GM04503 (cell line): ENCODE data around the gene ATE1.
"Not testable (repeated sequence)": the region's sequence is repeated elsewhere in the genome, so short reads cannot be mapped to it uniquely, and the experiment has no call there.

ENCODE experiments used
- DNase-seq: peaks from one replicate; pipeline ENCODE4 v3.0.0-alpha.2; 2012; ENCODE audit warnings: low read depth

Gene ATE1

DNA sequence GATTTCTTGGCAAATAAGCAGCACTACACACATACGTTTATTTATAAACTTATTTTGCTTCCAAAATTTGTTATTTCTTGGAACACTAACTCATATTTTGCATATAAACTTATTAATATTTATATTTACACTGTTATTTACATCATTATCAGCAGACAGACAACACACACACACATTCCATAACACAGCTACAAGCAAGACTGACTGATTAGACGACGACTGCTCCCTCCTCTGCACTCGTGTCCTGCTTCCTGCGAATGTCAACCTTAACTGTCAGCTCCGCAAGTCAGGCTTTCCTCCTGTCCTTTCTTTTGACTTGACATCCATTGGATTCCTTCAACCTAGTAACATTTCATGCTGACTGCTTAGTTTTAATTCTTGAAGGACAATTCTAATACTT is 96.6 kb downstream of the ATE1 start:
- no peak for DNase-seq

DNA sequence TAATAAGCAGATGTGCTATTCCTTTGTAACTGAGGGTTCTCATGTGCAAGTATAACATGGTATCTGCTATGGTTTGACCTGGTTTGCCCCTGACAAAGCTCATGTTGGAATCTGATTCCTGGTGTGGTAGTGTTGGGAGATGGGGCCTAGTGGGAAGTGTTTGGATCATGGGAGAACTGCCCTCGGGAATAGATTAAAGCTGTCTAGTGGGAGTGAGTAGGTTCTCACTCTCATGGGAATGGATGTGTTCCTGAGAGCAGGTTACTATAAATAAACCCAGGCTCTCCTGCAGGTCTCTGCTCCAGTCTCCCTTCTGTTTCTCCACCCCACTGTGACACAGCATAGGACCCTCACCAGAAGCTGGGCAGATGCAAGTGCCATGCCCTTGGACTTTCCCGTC is 97.7 kb downstream of the ATE1 start:
- DNase-seq, result no peak

DNA sequence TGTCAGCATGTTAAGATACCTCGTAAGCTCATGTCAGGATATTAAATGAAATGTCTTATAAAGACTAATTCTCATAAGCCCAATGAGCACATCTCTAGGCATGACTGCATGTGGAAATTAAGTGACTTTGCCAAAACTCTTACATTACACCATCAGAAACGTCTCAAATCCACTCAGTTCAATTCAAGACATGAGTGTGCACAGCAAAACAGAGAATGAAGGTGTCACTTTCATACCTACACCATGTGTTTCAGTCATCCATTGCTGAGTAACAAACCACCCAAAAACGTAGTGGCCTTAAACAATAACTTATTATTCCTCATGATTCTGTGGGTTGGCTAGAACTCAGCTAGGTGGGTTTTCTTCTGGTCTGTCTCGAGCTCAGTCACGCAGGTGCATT is 99.8 kb downstream of the ATE1 start:
- no peak for DNase-seq

DNA sequence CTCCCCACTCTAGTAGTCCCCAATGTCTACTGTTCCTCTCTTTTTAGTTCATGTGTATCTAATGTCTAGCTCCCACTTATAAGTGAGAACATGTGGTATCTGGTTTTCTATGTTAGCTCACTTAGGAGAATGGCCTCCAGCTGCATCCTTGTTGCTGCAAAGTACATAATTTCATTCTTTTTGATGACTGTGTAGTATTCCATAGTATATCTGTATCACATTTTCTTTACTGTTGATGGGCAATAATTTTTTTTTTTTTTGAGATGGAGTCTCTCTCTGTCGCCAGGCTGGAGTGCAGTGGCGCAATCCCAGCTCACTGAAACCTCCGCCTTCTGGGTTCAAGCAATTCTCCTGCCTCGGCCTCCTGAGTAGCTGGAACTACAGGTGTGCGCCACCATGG is 101.1 kb downstream of the ATE1 start:
- not testable (repeated sequence) for DNase-seq

DNA sequence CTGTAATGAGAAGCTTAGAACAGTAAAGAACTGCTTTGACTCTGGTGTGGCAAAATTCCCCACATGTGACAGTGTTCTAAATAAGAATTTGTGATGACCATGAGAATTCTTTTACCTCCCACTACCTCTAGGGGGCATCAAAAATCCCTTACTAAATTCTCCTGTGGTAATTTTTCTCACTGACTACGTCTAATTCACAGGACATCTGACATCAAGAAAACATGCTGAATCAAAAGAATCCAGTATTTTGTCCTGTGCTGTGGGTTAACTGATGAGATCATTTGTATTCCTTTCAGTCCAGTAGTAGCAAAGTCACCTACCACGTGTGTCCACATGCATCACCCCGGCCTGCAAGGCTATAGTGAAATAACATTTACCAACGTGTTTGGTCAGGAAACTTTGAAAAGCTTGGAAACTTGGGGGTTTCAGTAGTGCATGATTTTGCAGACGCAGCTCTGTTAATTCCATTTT is 103.8 kb downstream of the ATE1 start:
- no peak for DNase-seq

DNA sequence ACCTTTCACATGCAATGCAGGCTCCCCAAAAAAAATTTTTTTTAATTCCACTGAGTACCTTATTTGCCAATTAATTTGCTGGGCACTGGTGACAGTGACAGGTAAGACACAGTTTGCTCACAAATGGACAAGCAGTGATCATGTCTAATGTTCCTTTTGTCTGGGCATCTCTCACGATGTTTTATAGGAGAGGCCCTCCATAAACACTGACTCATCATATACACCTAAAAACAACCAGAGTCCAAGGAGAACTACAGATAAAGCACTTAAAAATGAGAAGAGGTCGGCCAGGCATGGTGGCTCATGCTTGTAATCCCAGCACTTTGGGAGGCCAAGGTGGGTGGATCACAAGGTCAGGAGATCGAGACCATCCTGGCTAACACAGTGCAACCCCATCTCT is 105.1 kb downstream of the ATE1 start:
- DNase-seq, result no peak

DNA sequence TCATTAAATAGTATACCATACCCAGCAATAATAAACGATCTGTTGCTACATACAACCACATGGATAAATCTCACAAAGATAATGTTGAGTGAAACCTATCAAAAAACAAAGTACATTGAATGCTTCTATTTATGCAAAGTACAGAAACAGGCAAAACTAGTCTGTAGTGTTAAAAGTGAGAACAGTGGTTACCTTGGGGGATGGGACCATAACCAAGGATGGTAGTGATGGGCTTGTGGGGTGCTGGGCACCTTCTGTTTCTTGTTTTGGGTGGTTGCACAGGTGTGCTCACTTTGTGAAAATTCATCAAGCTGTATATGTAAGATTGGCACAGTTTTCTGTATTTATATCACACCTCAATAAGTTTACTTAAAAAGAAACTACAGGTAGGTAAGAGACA is 105.7 kb downstream of the ATE1 start:
- DNase-seq, result no peak

DNA sequence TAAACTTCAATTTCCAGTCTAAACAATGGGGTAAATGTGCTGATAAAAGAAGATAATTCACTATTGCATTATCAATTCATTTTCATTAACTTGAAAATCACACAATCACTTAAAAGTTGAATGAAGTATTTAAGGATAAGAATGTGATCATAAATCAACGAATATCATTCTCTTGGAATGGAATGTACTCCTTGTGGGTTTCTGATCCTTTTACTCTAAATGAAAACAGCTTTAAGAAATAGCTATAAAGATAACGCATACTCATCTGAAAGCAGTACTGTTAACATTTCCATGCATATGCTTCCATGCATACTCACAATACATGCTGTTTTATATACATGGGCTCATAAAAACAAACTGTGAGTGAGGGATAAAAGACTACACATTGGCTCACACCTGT is 108.8 kb downstream of the ATE1 start:
- DNase-seq, result no peak

DNA sequence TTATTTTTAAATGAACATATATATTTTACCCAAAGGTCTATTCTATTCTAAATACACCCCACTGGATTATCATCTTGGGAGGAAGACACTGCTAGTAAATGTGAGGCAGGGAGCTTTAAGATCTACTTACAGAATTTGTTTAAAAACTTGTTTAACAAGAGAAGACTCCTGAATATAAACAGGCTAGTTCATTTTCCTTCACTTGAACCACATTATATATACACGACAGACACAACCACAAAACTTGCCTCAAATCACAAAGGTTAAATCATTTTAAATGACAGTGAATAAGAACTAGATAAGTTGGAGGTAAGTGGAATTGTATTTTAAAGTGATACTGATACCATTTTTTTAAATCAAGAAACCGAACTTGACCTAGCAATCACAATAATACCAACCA is 109.2 kb downstream of the ATE1 start:
- no peak for DNase-seq

DNA sequence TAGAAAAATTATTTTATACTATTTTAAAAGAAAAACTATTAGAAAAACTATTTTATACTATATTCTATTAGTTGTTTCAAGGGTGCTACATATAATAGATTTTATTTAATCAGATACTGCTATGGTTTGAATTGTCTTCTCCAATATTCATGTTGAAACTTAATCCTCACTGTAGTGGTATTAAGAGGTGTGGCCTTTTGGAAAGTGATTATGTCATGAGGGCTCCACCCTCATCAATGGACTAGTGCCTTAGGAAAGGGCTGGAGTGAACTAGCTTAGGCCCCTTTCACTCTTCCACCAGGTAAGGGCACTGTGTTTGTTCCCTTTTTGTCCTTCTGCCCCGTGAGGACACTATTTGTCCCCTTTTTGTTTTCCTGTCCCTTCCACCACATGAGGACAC is 111.6 kb downstream of the ATE1 start:
- no peak for DNase-seq

DNA sequence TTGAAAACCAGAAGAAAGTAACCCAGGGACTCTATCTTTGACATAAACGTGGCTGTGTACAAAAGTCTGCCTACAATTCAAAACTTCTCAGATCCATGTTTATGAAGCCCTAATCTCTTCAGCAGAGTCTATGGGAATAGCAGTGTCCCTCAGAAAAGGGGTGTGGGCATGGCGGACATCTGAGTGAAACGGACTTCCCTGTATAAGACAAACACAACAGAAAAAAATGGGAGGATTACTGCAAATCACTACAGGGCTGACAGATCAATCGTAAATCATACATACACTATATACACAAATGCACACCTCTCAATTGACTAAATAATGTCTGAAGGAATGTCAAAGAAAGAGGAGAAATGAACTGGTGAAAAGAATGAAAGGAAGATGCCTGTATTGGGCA is 114.0 kb downstream of the ATE1 start:
- DNase-seq, result no peak

DNA sequence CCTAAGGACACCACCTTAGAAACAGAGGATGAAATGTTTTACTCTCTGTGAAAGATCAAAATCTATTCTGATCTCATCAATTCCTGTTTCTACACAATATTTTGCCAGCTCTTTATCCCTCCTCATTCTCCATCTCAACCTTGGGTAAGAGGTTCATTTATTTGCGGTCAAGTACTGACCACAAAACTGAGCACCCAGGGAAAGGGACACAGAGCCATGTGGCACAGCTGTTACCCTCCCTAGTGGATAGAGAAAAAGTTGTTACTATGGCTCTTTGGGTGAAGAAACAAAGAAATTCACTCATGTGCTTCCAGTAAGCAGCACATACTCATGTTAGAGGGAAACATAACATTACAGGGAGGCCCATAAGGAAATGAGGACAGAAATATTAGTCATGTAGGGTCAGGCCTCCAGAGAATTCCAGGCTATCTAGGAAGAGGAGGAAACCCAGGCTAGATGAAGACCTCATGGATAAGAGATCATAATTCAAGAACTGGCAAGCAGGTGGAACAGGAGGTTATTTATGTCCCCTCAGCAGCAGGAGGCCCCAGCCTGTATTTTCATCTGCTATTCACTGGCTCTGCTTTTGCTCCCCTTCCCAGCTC is 114.5 kb downstream of the ATE1 start:
- no peak for DNase-seq

DNA sequence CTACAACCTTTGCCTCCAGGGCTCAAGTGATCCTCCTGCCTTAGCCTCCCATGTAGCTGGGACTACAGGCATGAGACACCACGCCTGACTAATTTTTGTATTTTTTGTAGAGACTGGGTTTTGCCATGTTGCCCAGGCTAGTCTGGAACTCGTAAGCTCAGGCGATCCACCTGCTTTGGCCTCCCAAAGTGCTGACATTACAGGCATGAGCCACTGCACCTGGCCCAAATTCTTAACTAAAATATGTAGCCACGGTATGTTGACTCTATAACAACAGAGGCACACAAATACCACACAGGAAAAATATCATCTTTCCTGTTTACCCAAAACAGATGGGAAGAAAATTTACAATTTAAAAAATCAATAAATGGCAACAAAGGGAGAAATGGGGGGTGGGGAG is 115.8 kb downstream of the ATE1 start:
- DNase-seq, result no peak

DNA sequence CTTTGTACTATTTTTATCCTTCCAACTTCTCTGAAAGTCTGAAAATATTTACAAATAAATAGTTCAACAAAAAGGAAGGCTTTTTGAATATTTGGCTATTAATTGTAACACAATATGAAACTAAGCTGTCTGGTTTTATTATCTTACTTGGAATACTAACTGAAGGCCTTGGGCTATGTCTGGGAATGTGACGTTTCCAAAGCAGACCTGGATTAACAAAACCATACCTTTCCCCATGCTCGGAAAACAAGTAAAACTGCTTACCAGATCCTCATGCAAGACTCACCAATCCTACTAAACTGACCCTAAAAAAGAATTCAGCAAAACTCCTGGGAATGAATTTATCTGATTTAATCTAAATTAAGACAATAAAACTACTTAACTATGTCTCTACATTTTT is 116.4 kb downstream of the ATE1 start:
- DNase-seq, result no peak

DNA sequence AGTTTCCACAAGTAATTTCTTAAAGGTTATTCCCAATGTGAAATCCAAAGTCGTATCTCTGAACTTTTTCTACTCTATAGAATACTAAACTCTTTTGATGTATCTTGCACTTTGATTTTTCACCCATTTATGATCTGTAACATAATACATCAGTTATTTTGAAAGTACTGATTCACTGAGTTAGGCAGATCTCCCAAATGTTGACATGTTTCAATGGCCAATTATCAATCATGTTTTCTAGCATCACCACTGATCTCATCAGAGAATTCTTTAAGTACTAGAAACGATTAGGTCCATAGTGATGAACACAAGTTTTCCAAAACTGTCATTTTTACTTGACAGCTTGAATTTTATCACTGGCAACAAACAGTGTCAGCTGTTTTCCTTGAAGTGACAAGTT is 119.0 kb downstream of the ATE1 start:
- no peak for DNase-seq

DNA sequence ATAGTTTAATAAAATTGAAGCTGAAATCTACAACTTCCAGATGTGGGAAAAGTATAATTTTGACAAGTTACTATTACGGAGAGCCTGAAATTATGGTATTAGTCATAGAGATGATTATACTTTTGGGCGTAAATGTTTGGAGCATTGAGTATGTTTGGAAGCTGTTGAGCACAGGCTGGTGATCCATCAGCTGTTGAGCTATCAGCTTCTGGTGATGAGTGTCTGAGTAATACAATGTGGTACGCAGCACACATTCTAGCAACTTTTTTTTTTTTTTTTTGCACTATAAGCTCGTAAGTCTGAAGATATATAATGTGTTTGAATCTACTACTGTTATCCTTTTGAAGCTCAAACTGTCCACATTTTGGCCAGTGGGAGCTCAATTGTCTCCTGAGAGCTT is 123.4 kb downstream of the ATE1 start:
- DNase-seq, result peak; percentile 83

DNA sequence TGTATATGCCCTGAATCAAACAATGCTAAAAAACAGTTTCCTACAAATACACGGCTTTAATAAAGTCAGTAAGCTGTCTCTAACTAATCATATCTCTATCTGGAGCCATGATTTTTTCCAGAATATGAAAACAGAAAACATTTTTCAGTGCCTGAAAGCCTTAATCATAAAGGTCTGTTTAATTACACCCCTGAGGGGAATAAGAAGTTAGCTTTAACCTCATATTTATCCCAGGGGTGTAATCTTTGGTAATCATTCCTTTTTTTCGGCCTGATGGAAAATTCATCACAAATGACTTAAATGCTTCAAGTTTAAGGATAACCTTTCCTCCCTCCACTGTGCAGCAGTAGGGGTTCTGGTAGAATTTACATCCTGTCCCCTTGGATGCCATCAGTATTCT is 124.2 kb downstream of the ATE1 start:
- DNase-seq, result no peak

DNA sequence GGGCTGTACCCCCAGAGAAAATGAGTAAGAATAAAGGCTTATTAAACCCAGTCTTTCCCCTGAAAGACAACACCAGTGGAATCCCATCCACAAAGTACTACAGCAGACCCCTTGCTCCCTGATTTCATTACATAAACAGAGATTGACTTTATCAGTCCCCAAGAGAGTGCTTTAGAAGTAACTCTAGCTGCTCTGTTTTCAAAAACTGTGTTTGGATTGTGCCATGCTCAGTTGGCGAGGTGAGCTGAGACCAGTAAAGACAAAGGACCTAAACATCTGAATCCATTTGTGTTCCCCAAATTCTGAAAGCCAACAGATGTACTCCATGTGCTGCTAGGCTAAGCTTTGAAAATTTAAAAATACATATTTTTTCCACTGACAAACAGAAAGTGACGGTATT is 127.0 kb downstream of the ATE1 start:
- DNase-seq, result no peak

DNA sequence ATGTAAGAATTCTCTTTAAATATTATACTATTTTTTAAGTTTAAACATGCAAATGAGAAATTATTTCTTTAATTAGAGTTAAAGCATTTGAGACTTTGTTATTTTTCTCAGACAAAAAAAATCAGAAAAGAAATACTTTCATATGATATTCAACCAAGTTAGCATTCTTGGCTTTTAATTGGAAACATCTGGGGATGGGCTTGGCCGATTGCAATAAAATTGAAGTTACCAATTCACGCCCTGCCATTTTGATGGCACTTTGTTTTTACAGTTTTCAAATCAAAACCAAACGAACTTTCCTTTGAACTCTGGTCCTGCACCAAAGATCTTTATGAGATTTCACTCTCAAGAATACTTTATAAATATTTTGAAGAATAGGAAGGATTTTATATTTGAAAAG is 127.7 kb downstream of the ATE1 start:
- DNase-seq, result no peak

DNA sequence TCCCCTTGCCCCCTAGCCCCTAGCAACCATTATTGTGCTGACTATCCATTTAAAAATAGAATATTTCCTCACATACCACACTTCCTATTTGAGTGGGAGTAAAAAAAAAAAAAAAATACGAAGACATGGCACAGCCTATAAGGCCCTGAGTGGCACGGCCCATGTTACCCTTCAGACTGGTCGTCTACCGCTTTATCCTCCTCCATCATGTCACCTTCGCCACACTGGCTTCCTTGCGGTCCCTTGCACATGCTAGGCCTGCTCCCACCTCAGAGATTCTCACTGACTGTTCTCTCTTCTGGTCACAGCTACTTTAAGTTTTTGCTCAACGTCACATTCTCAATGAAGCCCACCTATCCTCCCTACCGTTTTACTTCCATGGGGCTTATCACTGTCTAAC is 130.3 kb downstream of the ATE1 start:
- DNase-seq, result no peak

DNA sequence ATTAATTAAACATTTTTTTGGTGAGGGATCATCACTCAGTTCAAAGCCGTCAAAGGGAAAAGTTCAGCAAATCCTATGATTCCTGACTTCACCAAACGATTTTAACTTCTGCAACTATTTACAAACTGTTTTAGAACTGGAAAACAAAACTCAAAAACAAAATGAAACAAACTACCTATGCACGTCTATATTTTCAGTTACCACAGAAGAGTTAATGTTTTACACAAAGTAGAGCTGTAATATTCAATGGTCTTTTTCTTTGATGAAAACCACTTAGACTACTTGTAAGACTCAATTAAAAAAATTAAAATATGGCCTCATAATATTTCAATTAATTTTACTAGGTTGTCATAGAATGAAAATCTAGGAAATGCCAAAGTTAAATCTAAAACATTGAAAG is 131.5 kb downstream of the ATE1 start:
- no peak for DNase-seq

DNA sequence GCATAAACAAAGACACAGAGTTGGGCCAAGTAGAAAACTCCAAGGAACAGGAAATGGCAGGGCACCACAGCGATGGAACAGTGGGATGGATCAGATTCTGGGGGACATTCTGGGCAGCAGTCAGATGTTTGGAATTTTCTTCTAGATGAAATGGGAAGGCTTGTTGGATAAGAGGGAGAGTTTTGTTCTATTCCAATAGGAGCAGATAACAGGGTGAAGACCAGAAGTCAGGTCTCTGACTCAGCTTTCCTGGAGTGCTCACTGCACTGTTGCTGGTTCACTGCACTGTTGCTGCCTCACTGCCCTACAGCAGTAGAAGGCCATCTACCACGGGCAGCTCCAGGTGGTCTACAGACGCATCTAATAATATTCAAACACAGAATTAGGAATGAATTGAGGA is 135.6 kb downstream of the ATE1 start:
- DNase-seq, result no peak

DNA sequence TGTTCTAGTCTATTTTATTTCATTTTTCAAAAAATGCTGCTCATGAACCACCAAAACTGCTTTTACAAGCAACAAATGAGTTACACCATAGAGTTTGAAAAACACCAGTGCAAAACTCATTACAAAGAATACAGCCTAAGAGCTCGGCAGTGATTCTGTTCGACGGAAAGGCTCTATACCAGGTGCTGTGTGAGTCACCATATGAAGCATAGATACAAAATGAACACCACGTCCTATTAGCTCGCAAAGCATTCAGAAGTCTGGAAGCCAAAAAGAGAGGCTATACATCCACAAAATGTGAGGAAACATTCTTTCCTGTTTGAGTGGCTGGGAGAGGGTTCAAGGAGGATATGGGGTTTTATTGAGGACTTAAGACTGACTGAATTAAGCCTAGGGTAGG is 136.1 kb downstream of the ATE1 start:
- no peak for DNase-seq

DNA sequence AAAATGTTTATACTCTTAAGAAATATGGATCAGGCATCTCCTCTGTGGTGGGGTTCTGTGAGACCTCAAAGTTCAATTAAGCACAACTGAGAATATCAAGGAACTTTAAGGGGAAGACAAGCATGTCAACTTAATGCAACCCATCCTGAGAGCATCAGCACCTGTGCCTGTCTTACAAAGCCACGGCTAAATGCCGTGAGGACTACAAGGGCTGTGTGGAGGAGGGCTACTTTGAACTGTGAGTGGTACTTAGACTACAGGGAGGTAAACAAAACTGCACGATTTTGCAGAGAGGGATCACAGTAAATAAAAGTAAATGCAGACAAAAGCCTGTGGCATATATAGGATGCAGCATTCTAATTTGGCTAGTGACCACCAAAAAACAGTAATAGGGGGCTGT is 139.1 kb downstream of the ATE1 start:
- no peak for DNase-seq

DNA sequence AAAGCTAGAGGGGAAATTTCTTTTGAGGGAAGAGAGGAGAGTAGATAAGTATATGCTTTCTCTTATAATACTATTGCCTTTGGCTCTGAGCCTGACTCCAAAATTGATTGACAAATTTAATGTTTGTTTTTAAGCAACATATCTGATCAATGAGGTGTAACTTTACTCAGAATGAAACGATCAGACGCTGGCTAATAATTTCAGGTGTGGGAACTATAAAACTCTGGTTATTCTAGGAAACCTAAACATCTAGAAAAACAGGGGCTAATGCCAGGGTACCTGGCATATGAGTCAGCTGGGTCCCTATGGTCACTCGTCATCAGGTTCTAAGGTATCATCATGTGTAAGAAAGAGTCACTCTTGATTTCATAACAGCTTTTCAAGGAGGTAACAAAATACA is 139.7 kb downstream of the ATE1 start:
- no peak for DNase-seq
